ENCODE measurements around the gene TBC1D2B. TPM values are rescaled to one million over a fixed set of nuclear protein-coding genes. Genes with fewer than 3 reads are reported as not detected.

TBC1D2B gene
- 29.0 and 35.0 TPM in 2 replicates for total RNA-seq

DNA sequence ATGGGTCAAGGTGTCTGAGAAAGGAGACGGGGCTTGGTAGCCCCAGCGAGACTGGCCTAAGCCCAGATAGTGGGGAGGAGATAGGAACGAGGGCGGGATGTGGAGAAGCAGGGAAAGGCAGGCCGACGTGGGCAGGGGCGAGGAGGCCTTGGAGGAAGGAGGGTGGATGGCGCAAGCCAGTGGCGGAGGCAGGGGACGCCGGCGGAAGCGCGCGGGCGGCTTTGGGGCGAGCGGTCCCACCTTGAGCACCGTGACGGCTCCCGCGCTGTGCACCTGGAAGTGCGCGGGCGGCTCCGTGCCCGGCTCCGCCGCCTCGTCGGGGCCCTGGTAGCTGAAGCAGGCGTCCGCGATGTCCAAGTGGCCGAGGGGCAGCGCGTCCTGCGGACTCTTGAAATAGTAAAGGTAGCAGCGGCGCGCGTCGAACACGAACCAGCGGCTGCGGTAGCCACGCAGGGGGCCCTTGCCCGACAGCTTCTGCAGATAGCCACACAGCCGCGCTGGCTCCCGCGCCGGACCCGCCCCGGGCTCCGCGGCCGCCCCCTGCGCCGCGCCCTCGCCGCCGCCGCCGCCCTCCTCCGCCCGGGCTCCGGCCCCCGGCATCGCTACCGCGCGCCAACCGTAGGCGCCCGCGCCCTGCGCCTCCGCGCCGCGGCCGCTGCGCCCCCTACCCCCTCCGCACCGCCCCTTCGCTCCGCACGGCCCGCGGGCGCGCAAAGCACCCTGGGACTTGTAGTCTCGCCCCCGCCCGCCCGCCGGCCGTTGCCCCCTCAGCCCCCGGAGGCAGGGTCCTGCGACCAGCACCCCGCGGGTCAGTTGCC is at the start of gene TBC1D2B:
TBC1D2B (minus strand) TSS at position 659 of the 818 bp plus-strand sequence; CDS start at position 600, 59 bp downstream.

DNA sequence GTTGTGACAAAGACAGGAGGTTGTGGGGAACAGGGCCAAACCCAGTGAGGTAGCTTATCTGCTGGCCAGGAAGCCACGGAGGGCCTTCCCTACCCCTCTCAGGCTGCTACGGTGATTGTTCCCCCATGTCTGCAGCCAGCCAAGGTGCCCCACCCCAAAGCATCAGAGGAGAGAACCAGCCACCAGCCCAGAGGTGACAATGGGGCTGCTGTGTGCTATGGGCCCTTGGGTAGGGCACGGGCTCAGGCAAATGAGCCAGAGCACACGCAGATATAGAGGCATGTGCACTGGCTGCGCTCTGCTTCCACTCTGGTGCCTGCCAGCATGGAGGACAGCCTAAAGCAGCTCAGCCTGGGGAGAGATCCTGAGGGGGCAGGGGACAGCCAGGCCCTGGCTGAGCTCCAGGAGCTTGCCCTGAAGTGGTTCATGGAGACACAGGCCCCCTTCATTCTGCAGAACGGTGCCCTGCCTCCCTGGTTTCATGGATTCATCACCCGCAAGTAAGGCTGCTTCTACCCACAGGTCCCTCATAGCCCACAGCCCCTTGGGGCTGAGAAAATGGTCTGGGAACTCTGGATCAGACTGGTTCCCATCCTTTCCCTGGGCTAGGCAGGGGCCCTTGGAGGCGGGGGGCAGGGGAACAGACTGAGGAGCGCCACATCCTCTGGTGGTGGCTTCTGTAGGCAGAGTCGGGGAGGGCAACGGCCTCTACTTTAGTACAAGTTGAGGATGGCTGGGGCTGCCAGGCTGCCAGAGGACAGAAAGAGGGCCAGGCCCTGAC is 14.9 kb upstream of the TBC1D2B start, which contains the start of gene SH2D7:
SH2D7 (plus strand) TSS at position 301 of the 781 bp plus-strand sequence; CDS start at position 325, 24 bp downstream.

Other genes starting within 250 kb of the TBC1D2B start
- gene SH2D7, start 14.8 kb upstream of the TBC1D2B start, total RNA-seq = not detected in 2 replicates
- gene CIB2, start 53.7 kb upstream of the TBC1D2B start, total RNA-seq = 1.6 and 4.5 TPM in 2 replicates
- 64.5 and 85.4 TPM in 2 replicates for gene IDH3A, start 71.7 kb upstream of the TBC1D2B start, total RNA-seq
- not detected in 2 replicates for gene ACSBG1, start 156.9 kb upstream of the TBC1D2B start, total RNA-seq
- 2.0 and 2.9 TPM in 2 replicates for gene DNAJA4, start 186.9 kb upstream of the TBC1D2B start, total RNA-seq
- gene SKIC8, start 221.9 kb upstream of the TBC1D2B start, total RNA-seq = 68.7 and 71.1 TPM in 2 replicates

All from cardiac atrium fibroblast (primary cell).